Activated CD8-positive, alpha-beta memory T cell treated with anti-CD3 and anti-CD28 coated beads for 24 hours (primary cell): ENCODE data around the gene ALOX15B.
"Not testable (repeated sequence)": the region's sequence is repeated elsewhere in the genome, so short reads cannot be mapped to it uniquely, and the experiment has no call there.

ENCODE experiments used
- DNase-seq: peaks from one replicate; pipeline ENCODE4 v3.0.0-alpha.2; 2020

The ALOX15B gene

DNA sequence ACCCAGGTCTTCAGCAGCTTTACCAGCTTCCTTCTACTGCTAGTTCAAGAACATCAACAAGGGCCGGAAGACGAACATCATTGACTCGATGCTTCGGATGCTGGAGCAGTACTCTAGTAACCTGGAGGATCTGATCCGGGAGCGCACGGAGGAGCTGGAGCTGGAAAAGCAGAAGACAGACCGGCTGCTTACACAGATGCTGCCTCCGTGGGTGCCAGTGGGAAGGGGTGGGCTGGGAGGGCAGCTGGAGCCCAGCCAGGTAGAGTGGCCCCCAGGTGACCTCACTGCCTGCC is 24.4 kb upstream of the ALOX15B start:
- no peak for DNase-seq

DNA sequence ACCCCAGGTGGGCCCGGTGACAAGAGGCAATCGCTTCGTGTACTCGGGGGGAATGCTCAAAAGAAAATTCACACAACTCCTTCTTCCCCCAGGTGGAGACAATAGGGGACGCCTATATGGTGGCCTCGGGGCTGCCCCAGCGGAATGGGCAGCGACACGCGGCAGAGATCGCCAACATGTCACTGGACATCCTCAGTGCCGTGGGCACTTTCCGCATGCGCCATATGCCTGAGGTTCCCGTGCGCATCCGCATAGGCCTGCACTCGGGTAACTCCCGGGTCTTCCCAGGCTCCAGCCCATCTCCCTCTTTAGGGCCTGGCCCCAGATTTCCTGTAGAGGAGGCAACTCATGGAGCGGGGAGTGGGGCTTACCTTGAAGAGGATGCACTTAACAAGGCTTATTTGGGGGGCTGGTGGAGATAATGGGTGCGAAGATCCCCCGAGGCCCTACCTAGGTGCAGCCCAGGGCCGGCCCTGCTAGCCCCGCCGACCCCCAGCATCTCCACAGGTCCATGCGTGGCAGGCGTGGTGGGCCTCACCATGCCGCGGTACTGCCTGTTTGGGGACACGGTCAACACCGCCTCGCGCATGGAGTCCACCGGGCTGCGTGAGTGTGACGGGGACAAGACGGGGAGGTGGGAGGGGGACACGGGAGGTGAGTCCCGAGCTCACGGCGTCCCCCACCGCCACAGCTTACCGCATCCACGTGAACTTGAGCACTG is 23.5 kb upstream of the ALOX15B start:
- no peak for DNase-seq

DNA sequence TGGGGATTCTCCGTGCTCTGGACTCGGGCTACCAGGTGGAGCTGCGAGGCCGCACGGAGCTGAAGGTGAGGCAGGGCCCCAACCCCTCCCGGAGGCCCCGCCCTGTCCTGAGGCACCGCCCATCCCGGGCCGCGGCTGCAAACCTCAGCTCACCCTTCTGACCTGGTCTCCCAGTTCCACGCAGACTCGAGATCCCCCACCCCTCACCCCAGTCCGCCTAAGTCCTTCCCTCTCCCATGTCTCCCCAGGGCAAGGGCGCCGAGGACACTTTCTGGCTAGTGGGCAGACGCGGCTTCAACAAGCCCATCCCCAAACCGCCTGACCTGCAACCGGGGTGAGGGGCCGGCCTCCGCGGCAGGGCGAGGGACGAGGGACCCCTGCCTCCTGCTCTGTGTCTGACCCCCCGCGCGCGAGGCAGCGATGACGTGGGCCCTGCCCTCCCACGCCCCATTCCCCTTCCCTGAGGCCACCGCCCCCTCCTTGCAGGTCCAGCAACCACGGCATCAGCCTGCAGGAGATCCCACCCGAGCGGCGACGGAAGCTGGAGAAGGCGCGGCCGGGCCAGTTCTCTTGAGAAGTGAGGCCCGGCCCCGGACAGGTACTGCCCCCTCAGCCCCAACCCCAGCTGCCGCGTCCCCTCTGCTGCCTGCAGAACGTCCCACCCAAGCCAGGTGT is 22.8 kb upstream of the ALOX15B start:
- peak; percentile 65 for DNase-seq

DNA sequence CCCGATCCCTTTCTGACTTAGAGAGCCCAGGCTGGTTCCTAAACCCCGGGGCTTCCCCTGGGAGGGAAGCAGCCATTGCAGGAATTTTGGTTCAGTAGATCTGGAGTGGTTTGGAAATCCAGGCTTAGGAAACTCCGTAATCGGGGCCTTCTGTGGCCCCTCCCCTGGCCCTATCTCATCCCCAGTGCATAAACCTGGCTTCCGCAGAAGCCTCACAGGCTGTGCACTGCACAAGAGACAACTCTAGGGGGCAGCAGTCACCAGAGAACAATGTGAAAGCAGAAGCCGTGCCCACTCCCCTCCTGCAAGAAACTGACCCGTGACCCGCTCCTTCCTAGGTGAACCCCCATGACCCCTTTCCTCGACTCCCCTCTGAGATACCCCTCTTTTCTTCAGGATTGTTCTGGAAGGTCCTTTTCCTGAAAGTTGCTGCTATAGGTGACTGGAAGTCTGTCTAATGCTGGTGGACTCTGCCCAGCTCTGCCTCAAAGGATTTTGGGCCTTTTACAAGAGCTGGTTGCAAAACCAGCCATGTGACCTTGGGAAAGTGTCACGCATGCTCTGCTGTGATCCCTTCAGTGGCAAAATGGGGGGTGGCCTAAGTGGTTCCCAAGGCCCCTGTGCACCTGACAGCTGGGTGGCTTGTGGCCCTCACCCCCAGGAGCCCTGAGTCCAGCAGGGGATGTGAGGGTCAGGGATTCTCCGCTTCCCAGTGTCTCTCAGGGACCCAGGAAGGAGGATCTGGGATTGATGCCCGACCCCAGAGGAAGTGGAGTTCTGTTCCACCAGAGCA is 22.0 kb upstream of the ALOX15B start:
- DNase-seq: peak; percentile 72

DNA sequence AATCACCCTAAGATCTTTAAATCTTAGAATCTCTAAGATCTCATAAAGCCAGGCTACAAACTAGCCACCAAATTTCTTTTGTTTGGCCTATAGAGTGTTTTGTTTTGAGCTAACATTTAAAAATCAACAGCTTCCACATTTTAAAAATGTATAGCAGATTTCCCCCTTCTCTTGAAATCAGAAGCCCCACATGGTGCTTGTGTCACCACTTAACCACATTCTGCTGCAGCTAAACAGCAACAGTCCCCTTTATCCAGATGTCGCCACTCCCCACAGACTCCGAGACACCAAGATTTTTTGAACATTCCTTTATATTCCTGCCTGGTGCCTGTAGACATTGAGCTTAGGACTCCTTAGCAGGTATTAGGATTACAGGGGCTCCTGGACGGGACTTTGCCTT is 20.4 kb upstream of the ALOX15B start:
- no peak for DNase-seq

DNA sequence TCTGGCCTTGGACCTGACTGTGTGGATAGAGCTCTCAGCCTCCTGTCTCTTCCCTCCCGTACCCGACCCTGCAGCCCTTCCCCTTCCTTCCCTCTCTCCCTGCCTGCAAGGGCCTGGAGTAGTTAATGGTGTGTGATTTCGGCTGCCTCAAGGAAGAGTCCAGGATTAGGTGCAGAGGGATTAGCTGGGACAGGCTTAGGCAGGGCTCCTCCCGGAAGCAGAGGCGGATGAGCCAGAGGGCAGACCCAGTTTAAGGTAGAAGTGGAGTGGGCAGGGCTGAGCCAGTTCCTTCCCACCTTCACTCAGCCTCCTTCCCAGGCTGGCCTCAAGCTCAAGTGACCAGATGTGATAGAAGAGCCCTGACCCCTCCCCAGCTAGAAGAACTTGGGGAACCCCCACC is 19.7 kb upstream of the ALOX15B start:
- DNase-seq: no peak

DNA sequence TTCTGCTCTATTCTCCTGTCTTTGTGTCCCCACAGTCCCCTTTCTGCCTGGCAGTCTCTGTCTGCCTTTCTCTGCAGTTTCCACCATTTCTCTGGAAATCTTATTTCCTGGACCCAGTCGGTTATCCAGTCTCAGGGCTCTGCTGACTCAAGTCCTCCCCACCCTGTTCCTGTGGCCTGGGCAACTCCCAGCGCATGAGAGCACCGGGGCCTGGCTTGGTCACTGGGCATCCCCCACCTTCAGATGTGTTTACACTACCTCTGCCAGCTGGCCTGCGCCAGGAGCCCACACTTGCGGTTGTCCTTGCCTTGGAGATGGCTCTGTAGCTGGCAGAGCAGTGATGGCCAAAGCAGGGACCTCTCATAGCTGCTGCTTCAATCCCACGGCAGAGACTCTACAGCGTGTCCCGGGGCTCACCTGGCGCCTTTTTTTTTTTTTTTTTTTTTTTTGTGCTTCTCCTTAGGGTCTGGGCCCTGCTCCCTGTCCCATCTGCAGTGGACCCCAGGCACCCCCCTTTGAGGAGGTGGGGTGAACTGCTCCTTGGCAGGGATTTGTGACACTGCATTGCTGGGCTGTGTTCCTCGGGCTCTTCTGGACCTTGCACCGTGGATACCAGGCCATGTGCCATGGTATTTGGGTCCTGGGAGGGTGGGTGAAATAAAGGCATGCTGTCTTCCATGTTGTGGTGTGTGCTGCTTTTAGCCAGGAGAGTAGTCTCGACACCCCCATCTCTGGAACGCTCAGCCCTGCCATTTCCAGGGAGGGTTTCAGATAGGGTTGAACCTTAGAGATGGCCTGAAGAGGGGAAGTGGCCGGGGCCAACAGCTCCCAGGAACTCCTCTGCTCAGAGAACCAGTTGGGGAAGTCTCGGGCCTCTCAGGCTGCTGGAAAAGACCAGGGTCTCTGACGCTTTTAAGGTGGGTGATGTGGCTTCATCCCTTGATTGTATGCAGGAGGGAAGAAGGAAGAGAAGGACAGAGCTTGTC is 18.9 kb upstream of the ALOX15B start:
- DNase-seq: no peak

DNA sequence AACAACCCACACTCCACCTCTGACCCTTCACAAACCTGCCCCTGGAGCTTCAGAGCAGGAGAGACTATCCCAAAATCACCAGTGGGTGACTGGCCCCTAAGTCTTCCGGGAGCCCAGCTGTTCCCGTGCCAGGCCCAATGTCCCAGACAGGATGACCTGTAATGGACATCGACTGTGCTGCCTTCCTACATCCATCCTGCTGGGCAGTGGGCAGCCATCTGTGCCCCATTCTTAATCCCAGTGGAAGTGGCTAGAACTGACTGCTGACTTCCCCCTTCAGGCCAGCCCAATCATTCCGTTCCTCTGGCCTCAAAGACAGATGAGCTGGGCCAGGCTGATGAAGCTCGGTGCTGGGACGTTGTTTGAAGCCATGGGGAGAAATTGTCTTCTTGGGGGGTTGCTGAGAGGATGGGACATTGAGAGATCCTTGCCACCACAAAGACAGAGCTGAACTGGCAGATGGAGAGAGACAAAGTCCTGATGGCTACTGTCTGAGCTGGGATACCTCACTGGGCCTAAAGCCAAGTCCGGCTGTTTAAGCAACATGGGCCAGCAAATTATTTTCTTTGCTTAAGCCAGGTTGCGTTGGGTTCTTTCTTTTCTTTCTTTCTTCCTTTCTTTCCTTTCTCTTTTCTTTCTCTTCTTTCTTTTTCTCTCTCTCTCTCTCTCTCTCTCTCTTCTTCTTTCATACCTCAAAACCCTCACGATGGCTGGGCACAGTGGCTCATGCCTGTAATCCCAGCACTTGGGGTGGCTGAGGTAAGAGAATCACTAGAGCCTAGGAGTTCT is 17.9 kb upstream of the ALOX15B start:
- no peak for DNase-seq

DNA sequence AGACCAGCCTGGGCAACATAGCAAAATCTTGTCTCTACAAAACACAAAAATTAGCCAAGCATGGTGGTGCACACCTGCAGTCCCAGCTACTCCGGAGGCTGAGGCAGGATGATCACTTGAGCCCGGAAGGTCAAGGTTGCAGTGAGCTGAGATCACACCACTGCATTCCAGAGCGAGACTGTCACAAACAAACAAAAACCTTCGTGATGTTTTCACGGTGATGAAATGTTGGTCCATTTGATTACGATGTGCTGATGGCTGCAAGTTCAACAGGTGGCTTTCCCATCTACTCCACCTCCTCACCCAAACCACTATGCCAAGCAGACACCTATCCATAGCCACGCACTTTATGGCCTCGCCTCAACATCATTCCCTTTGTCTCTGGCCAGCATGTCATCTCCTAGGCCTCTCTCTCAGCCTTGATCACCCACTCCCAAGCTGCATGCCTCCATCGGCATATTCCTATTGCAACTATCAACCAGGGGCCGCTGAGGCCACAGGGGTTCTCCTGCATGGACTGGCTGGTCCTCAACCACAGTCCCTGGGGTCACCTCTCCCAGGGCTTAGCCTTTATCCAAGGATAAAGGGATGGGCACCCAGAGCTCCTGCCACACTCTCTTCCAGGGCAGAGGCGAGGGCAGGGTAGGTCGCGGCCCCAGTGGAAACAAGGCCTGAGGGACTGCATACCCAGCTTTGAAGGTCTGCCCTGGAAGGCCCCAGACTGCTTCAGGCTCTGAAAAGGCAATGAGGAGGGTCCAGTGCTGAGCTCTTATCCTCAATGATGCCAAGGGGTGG is 17.1 kb upstream of the ALOX15B start:
- DNase-seq: no peak

DNA sequence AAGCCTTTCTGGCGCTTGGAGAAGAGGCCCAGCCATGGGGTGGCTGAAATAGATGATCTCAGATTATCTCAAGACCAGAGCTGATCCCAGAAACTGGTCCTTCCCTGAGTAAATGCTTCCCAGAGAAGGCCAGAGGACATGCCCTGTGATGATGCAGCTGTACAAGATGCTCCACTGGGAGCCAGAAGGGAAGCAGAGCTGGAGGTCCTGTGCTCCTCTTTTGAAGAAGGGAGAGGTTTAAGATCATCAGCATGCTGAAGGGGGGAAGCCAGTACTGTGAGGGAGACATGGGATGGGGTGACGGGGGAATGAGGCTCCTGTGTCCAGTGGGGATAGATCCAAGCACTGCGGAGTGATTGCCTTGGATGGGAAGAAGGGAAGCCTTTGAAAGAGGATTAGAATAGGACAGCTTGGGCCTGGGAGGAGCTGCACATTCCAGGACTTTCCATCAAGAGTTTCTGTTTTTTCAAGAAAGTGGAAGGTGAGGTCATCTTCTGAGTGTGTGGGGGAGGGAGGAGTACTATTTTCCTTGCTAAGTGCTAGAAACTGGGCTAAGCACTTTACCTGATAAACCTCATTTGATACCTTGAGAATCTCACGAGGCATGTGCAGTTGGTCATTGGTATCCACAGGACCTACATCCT is 16.4 kb upstream of the ALOX15B start:
- DNase-seq: no peak

DNA sequence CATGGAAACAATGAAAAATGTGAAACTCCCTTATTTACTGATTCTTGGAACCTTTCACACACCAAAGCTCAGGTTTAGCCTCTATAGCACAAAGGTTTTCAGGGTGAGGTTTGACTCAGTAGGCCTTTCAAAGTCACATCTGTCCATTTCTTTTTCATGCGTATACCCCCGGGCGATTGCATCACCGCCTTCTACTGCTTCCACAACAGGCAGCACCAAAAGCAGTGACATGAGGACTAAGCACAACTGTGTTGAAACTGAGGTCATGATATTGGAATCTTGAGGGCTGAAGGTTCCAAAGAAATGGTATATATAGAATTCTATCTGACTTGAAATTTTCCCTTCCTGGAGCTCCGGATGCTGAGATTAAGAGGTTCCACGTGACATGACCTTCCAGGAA is 14.7 kb upstream of the ALOX15B start:
- DNase-seq: not testable (repeated sequence)

DNA sequence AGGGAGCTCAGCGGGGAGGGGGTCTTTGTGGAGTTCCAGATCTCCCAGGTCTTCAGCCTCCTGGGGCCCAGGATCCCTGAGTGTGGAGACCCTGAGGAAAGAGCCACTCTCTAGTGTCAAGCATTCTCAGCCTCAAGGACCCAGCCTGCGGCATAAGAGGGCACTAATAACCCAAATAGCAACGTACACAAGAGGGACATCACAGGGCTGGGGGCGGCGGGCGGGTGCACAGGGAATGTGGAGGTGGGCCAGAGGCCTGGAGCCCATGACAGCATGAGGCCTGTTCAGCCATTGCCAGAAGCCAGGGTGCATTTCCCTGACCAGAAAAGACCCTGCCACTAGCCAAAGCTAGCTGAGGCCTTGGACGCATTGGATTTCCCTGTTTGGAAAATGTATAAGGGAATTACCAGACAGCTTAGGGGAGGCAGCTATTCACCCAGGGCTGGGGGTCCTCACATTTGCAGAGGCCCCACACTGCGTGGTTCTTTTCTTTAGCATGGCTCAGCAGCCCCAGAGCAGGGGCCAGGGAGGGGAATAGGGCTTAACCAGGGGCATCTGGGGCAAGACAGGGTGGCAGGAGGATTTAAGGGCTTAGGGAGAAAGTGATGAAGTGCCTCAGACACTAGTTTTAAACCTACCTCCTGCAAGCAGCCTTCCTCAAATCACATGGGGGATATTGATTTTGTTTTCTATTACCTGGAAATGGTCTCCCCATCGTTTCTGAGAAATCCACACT is 13.5 kb upstream of the ALOX15B start:
- DNase-seq: no peak

DNA sequence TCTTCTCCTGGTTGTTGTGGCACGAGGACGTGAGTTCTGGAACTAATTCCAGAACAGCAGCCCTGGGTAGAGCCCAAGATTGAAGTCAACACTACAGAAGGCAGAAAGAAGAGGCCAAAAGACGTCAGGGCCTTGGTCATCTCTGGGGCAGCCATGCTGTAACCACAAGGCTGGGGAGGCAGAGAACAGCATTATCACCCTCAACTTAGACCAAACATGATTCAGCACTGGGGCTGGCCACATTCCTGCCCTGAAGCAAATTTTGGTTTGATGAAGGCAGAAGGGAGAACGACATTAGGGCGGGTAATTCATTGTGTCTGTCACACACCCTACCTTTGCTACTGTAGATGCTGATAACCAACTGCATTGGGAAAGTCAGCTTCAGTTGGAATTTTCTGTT is 9.7 kb upstream of the ALOX15B start:
- no peak for DNase-seq

DNA sequence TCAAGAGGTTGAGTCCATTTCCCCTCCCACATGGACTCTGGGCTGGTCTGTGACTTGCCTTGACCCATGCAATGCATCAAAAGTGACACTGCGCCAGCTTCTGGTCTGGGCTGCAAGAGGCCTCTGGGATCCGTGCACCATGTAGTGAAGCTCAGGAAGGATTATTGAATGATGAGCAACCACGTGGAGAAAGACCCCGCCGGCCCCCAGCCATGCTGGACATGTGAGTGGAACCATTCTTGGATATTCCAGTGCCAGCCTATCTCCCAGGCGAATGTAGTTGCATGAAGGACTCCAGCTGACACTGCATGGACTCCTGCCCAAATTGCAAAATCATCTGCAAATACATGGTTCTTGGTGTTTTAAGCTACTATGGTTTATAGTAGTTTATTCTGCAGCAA is 7.6 kb upstream of the ALOX15B start:
- DNase-seq: no peak

DNA sequence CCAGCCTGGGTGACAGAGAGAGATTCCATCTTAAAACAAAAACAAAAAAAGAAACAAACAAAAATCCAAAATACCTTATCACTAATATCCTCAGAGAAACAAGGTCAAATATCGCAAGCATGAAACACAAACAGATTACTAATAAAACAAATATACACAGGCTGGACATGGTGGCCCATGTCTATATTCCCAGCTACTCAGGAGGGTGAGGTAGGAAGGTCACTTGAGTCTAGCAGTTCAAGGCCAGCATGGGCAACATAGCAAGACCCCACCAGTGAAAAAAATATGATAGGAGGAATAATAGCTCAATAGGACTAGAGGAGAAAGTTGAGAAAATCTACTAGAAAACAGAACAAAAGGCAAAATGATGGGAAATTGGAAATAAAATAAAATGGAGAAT is 6.9 kb upstream of the ALOX15B start:
- no peak for DNase-seq

DNA sequence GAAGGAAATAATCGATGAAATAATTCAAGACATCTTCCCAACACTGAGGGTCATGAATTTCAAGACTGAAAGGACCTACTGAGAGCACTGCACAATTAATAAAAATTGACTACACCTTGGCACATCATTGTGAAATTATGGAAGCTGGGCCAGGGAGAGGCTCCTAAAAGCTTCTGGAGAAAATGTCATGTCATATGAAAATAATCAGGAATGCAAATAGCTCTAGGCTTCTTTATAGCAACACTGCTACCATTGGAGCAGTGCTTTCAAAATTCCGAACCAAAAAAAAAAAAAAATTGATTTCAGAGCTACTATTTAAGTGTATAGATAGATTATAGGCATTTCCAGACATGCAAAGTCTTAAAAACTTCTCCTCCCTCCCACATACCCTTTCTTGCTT is 6.4 kb upstream of the ALOX15B start:
- DNase-seq: no peak

DNA sequence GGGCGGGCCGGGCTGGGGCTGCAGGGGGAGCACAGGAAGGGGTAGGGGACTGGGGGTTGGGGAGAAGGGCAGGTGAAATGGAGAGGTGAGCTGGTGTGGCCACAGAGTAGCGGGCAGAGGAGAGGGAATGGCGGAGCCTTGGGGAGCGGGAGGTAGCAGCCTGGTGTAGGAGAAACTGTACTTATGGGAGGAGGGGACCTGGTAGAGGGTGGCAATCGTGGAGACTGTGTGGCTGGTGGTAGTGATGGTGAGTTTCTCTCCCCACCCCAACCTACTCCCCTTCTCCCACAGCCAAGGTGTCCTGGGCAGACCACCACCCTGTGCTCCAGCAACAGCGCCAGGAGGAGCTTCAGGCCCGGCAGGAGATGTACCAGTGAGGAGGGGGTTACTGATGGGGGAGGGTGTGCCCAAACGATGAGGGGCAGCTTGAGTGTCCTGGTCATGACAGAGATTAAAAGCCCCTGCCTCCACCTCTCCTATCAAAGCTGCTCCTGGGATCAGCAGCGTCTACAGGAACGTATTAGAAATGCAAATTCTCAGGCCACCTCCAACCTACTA is 831 bp downstream of the ALOX15B start:
- DNase-seq: no peak

DNA sequence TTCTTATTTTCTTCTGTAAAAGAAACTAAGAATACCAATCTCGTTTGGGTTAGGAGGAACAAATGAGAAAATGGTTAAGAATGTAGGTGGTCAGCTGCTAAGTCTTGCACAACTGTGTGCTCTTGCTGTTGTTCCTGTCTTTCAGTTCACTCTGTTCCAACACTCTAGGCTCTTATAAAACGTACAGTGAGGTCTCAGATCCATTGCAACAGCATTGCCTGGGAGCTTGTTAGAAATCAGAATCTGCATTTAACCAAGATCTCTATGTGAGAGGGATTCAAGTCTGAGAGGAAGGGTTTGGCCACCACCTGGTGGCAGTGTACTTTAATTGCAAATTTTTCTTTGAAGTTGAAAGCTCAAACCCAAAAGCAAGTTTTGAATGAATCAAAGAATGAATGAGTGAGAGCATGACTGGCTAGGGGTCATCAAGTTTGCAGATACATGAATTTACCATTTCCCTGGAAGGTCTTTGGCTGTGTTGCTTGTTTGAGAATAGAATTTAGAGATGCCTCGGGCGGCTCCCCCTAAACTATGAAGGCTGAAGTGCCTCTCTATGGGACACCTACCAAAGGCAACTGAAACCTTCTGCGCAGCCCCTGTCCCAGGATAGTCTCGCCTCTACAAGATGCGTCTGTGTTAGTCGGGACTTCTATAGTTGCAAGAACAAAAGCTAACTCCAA is 2.5 kb downstream of the ALOX15B start:
- no peak for DNase-seq

DNA sequence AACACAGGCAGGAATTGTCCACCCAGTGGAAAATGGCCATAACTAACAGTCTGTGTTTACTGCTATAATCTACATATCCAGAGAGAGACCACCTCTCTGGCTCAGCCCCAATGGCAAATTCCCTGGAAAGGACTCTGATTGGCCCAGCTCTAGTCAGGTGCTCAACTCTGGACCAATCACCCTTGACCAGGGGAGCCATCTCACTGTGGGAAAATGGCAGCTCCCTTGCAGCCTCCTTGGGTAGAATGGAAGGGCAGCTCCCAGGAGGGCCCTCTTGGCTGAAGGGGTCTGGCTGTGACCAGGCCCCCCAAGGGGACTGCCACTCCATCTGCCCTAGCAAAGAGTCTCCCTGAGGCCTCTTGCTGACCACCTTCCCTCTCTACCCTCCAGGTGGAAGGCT is 3.1 kb downstream of the ALOX15B start:
- no peak for DNase-seq
